Mucosa of rectum (tissue), 2 donors: ENCODE measurements around the gene CLIP1.
"Not testable (repeated sequence)": the region's sequence is repeated elsewhere in the genome, so short reads cannot be mapped to it uniquely, and the experiment has no call there.

ENCODE experiments used
- H3K27ac ChIP-seq, 2 donors: one replicate each; pipeline ENCODE4 v1.7.0; 2013; ENCODE audit warnings: inconsistent platforms in 2 of 2, low read depth in 2 of 2, low read length in 2 of 2
- H3K27me3 ChIP-seq, 2 donors: one replicate each; pipeline ENCODE4 v1.7.0; 2013; ENCODE audit warnings: low read length in 2 of 2; ENCODE audit not compliant: control insufficient read depth in 2 of 2, insufficient read depth in 2 of 2
- H3K36me3 ChIP-seq, 2 donors: one replicate each; pipeline ENCODE4 v1.7.0; 2013; ENCODE audit warnings: low read length in 2 of 2; ENCODE audit not compliant: control insufficient read depth in 2 of 2, insufficient read depth in 2 of 2
- H3K4me1 ChIP-seq, 2 donors: one replicate each; pipeline ENCODE4 v1.7.0; 2013; ENCODE audit warnings: low read length in 2 of 2, mild to moderate bottlenecking in 1 of 2; ENCODE audit not compliant: control insufficient read depth in 2 of 2, insufficient read depth in 2 of 2
- H3K4me3 ChIP-seq, 2 donors: one replicate each; pipeline ENCODE4 v1.7.0; 2013; ENCODE audit warnings: low read length in 2 of 2
- H3K9ac ChIP-seq, 2 donors: one replicate each; pipeline ENCODE4 v1.7.0; 2013; ENCODE audit warnings: low read length in 2 of 2, low read depth in 1 of 2, mild to moderate bottlenecking in 1 of 2
- H3K9me3 ChIP-seq, 2 donors: one replicate each; pipeline ENCODE4 v1.7.0; 2013; ENCODE audit warnings: low read length in 2 of 2; ENCODE audit not compliant: control insufficient read depth in 2 of 2
- donor health status: healthy.
- donor health status: Normal muscosa, but diverticular disease.

Gene CLIP1

GRCh38 chr12:122265886-122266229 is 156.6 kb downstream of the CLIP1 start:
- Histone ChIP-seq H3K9me3 (no peaks in the 10 kb centered on the region), H3K27ac (peak overlapping the region; percentile 94 to 96), H3K4me3 (peak overlapping the region; percentile 92 to 96), H3K9ac (peak overlapping the region; percentile 89 to 96), H3K36me3 (peaks cover 7 to 18% of the 10 kb centered on the region in 2 donors), H3K4me1 (peaks cover 4 to 13% of the 10 kb centered on the region in 2 donors), H3K27me3 (no peaks in the 10 kb centered on the region)

- Histone ChIP-seq H3K36me3 (peaks cover 7 to 18% of the 10 kb centered on the region in 2 donors), H3K4me1 (peaks cover 4 to 13% of the 10 kb centered on the region in 2 donors), H3K9me3 (no peaks in the 10 kb centered on the region), H3K27ac (peak overlapping the region; percentile 94 to 96), H3K27me3 (no peaks in the 10 kb centered on the region), H3K4me3 (peak overlapping the region; percentile 92 to 96), H3K9ac (peak overlapping the region; percentile 89 to 96)
Observed at GRCh38 chr12:122265476-122265875, 157.0 kb downstream of the CLIP1 start.

GRCh38 chr12:122260735-122261134 is 161.7 kb downstream of the CLIP1 start:
- not testable (repeated sequence) for H3K4me1 ChIP-seq, H3K4me3 ChIP-seq, H3K27me3 ChIP-seq, H3K9ac ChIP-seq, H3K27ac ChIP-seq, H3K9me3 ChIP-seq
- peaks cover 16 to 43% of the 10 kb centered on the region in 2 donors for H3K36me3 ChIP-seq

- H3K27me3 ChIP-seq, H3K27ac ChIP-seq, H3K9me3 ChIP-seq, H3K4me1 ChIP-seq, H3K9ac ChIP-seq, H3K4me3 ChIP-seq: not testable (repeated sequence)
- H3K36me3 ChIP-seq = peaks cover 16 to 43% of the 10 kb centered on the region in 2 donors
Observed at GRCh38 chr12:122258939-122259338, 163.5 kb downstream of the CLIP1 start.

GRCh38 chr12:122258462-122258861 is 164.0 kb downstream of the CLIP1 start:
- H3K27me3 ChIP-seq, H3K9me3 ChIP-seq, H3K4me1 ChIP-seq, H3K27ac ChIP-seq, H3K4me3 ChIP-seq, H3K9ac ChIP-seq: not testable (repeated sequence)
- peaks cover 13 to 43% of the 10 kb centered on the region in 2 donors for H3K36me3 ChIP-seq

GRCh38 chr12:122250536-122250935 is 171.9 kb downstream of the CLIP1 start:
- H3K27me3 ChIP-seq = no peaks in the 10 kb centered on the region
- no peaks in the 10 kb centered on the region for H3K4me1 ChIP-seq
- H3K9me3 ChIP-seq = no peaks in the 10 kb centered on the region
- H3K9ac ChIP-seq = no peak overlapping the region
- peaks cover 20 to 43% of the 10 kb centered on the region in 2 donors for H3K36me3 ChIP-seq
- no peak overlapping the region for H3K27ac ChIP-seq
- no peak overlapping the region for H3K4me3 ChIP-seq

- Histone ChIP-seq H3K9me3 (no peaks in the 10 kb centered on the region), H3K36me3 (peaks cover 20 to 43% of the 10 kb centered on the region in 2 donors), H3K4me3 (no peak overlapping the region), H3K27me3 (no peaks in the 10 kb centered on the region), H3K4me1 (no peaks in the 10 kb centered on the region), H3K27ac (no peak overlapping the region), H3K9ac (no peak overlapping the region)
Observed at GRCh38 chr12:122250047-122250446, 172.4 kb downstream of the CLIP1 start.

GRCh38 chr12:122245553-122245952 is 176.9 kb downstream of the CLIP1 start:
- Histone ChIP-seq H3K4me1 (no peaks in the 10 kb centered on the region), H3K9me3 (no peaks in the 10 kb centered on the region), H3K9ac (no peak overlapping the region), H3K27ac (no peak overlapping the region), H3K27me3 (no peaks in the 10 kb centered on the region), H3K4me3 (no peak overlapping the region), H3K36me3 (peaks cover 24 to 43% of the 10 kb centered on the region in 2 donors)

GRCh38 chr12:122244565-122245371 is 177.7 kb downstream of the CLIP1 start:
- no peaks in the 10 kb centered on the region for H3K4me1 ChIP-seq
- no peaks in the 10 kb centered on the region for H3K9me3 ChIP-seq
- H3K36me3 ChIP-seq = peaks cover 25 to 37% of the 10 kb centered on the region in 2 donors
- H3K4me3 ChIP-seq = peak overlapping the region in 1 of 2 donors; percentile 16
- H3K9ac ChIP-seq = no peak overlapping the region
- no peak overlapping the region for H3K27ac ChIP-seq
- no peaks in the 10 kb centered on the region for H3K27me3 ChIP-seq

GRCh38 chr12:122243965-122244364 is 178.5 kb downstream of the CLIP1 start:
- H3K4me1 ChIP-seq = no peaks in the 10 kb centered on the region
- H3K27me3 ChIP-seq = no peaks in the 10 kb centered on the region
- no peak overlapping the region for H3K9ac ChIP-seq
- no peak overlapping the region for H3K27ac ChIP-seq
- H3K4me3 ChIP-seq = no peak overlapping the region
- H3K9me3 ChIP-seq = no peaks in the 10 kb centered on the region
- H3K36me3 ChIP-seq = peaks cover 26 to 29% of the 10 kb centered on the region in 2 donors
